GM19025 (cell line): Measurements from ENCODE around the gene CEP104.
A peak's percentile ranks its signal among the peaks of the same experiment; 100 is the strongest.

Experiments
- ATAC-seq: cut with Tn5 transposase; IDR thresholded peaks from one replicate; pipeline ENCODE4 v1.9.1; 2021; ENCODE audit warnings: mild to moderate bottlenecking, low read depth, moderate library complexity; ENCODE audit not compliant: unreplicated experiment

CEP104 gene

DNA sequence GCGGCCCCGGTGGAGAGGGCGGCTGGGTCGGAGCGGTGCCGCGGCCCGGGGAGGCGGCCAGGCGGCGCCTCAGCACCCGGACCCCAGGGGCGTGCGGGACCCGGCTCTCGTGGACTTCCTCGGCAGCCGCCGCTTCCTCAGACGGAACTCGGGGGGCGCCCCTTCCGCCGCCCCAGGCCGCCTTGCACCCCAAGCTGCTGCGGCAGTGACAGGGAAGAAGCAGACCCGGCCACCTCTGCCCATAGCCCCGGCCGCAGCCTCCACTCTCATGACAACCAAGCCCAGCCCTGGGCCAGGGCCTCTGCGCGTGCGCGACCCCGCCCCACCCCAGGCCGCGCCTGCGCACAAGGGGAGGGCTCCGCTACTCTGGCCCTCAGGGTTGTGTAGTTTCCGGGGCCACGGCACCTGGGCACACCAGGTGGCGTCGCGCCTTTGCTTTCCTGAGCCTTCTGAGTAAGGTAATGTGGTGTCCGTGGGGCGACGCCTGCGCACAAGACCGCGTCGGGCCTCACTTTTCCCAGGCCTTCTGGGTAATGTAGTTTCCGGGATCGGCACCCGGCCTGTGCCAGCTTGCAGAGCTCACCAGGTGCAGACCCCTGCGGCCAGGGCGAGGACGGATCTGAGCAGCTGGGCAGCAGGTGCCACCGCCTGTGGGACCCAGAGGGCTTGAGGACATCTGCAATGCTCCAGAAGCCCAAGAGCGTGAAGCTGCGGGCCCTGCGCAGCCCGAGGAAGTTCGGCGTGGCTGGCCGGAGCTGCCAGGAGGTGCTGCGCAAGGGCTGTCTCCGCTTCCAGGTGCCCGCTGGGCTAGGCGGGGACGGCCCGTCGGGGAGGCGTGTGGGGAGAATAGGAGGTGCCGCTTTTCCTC lies at the start of gene CEP104, which contains the start of gene DFFB:
Gene CEP104, minus strand, starts transcription at position 289 of the 868 bp plus-strand sequence. CDS start 4,804 bp downstream, outside the sequence.
Gene DFFB, plus strand, starts transcription at position 554 of the 868 bp plus-strand sequence. Its CDS starts 128 bp downstream, at position 682.
- peak; percentile 95 for ATAC-seq

GRCh38 chr1:3906672-3907020 lies 49.6 kb upstream of the CEP104 start:
- no peak for ATAC-seq

GRCh38 chr1:3905953-3906671 lies 49.1 kb upstream of the CEP104 start:
- no peak for ATAC-seq

GRCh38 chr1:3905266-3905952 lies 48.4 kb upstream of the CEP104 start:
- ATAC-seq, result no peak

GRCh38 chr1:3904843-3905185 lies 47.8 kb upstream of the CEP104 start:
- no peak for ATAC-seq

GRCh38 chr1:3904006-3904842 lies 47.2 kb upstream of the CEP104 start:
- no peak for ATAC-seq

GRCh38 chr1:3903141-3904005 lies 46.4 kb upstream of the CEP104 start:
- ATAC-seq, result no peak

DNA sequence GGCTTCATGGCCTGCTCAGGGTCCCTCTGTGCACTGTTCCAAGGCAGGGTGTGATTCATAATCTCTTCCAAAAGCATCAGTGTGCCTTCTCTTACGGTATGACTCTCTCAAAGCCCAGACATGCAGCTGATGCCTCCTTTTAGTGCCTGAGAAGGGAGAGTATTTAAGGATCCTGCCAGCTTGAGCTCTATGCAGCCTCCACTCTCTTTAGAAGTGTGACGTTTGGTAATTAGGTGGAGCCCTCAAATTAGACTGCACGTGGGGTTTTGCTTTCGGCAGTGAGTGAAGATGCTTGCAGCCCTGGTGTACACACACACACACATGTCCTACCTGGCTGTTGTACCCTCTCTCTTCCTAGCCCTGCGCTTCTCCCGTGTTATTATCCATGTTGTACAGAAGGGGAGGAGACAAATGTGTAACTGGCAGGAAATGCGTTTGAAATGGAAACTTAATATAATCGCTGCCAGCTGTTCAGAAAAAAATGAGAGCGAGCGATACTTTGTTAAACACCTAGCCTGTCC lies 45.6 kb upstream of the CEP104 start:
- ATAC-seq, result no peak

GRCh38 chr1:3902111-3902511 lies 45.1 kb upstream of the CEP104 start:
- ATAC-seq, result no peak

DNA sequence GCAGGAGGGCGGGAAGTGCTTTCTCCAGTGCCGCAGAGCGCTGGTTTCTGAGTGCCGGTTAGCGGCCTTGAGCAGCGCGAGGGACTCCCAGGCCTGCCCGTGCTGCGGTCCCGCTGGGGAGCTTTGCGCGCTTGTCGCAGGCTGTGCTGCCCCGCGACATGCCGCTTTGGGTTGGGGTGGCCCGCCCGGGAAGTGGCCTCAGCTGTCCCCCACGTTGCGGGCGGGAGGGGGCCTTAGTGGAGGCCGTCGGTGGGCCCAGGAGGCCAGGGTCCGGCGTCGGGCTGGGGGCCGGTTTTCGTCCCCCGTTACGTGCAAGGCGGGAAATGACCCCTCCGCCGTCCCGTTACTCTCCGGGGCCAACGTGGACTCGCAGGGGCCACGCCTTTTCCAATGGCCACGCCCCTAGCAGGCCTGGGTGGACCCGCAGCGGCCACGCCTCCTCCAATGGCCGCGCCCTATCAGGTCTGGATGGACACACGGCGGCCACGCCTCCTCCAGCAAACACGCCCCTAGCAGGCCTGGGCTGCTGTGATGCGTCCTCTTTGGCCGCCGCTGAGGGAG lies 44.0 kb upstream of the CEP104 start:
- peak; percentile 52 for ATAC-seq

DNA sequence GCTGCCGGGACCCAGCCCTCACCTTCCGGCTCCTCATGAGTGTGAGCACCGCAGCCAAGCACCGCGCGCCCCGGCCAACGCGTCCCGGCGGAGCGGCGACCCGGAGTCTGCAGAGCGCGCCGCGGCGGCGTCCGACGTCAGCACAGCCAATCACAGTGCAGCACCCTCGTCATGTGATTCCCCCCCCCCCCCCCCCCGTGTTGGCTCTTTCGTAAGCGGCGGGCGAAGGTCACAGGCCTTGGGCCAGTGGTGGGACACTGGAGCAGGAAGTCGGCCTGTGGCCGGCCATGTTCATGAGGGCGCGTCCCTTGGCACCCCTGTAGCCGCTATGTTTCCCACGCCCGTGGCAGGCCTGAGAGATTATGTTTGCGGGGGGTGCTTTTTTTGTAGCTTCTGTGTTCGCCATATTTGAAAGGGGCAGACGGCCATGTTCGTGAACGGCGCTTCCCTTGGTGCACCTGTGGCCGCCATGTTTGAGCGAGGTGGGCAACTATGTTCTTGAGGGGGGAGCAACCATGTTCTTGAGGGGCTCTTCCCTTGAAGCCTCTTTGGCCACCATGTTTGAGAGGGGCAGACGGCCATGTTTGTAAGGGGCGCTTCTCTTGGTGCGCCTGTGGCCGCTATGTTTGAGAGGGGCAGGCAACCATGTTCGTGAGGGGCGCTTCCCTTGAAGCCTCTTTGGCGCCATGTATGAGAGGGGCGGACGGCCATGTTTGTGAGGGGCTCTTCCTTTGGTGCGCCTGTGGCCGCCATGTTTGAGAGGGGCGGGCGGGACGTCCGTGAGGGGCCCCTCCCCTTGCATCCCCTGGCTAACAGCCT lies 43.3 kb upstream of the CEP104 start, which contains the start of gene C1orf174:
Gene C1orf174, minus strand, starts transcription at position 123 of the 819 bp plus-strand sequence. Its CDS starts 86 bp downstream, at position 37.
- peak; percentile 64 for ATAC-seq

DNA sequence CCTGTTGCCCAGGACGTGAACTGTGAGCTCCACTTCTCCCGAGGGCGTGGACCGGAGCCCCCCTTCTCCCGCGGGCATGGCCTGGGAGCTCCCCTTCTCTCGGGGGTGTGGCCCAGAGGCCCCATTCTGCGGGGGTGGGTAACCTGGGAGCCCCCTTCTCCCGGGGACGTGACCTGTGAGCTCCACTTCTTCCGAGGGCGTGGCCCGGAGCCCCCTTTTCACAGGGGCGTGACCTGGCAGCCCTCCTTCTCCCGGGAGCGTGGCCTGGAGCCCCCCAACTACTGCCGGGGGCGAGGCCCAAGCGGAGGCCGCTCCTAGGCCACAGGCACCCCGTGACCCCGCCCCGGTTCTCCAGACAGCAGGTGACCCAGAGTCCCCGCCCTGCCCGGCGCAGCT lies 42.7 kb upstream of the CEP104 start:
- ATAC-seq, result no peak

DNA sequence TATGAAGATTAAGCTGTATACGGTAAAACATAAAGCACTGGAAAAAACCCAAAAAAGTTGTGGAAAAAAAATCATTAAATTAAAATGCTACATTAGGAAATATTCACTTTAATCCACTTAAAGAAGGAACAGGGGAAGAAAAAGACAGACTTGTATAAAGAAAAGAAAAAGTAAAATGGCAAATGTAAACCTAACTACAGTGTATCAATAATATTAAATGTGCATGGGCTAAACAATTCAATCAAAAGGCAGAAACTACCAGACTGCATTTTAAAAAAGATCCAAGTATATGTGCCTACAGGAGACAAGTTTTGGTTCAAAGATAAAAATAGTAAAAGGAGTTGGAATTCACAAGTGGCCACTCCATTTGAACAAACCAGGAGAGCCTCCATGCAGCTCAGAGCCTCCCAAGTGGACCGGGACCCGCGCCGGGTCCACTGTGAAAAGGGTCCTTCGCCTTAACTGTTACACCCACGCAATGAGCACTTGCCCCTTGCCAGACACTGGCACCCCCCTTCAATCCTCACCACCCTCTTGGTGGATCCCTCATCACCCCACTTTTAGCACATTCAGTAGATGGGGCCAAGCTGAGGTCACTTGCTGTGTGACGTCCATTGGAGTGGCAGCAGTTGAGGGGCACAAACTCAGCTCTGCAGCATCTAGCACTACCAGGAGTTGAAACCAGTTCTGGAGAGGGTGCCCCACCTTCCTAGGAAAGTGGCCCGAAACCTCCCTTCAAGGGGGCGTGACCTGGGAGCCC lies 42.2 kb upstream of the CEP104 start:
- ATAC-seq, result no peak

GRCh38 chr1:3898475-3898735 lies 41.4 kb upstream of the CEP104 start:
- no peak for ATAC-seq

DNA sequence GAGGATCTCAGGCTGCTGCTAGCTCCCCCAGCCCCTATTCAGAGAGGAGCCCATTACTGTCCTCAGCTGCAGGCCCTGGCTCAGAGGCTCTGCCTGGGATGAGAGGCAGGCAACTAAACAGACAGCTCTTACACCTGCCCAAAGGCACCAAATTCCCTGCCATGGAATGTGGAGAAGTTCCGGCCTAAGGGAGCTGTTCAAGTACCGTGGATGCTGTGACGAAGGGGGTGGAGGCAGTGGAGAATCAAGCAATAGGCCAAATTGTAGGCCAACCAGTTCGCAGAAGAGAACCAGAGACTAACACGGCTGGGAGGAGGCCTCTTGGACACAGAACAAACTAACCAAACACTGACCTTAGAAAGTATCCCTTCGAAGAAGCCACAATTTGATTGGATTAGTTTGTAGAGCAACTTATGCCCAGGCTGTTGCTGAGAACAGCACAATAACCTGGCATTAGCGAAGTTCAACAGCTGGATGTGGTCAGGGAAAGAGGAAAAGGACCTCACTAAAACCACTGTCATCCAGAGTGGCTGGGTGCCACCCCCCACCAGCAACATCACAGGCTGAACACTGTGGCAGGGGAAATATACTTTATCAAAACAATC lies 39.5 kb upstream of the CEP104 start:
- no peak for ATAC-seq

DNA sequence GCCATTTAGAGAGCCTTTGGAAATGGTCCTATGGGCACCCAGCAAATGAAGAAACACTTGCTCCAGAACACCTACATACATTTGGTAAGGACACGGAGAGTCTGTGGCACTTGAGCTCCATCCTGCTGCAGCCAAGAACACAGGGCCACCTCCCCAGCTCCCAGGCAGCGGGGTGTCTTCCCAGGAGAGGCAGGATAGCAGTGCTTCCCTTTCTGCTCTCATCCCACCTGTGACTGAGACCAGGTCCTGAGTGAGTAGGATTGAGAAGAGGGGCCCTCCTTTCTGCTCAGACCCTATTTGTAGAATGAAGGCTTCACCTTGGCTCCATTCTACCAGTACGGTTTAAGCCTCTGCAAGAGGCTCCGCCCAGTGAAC lies 38.9 kb upstream of the CEP104 start:
- no peak for ATAC-seq
